ENCODE measurements around the gene UBFD1. TPM values are rescaled to one million over a fixed set of nuclear protein-coding genes. Genes with fewer than 3 reads are reported as not detected.

Gene UBFD1
- total RNA-seq, 4 donors from 2014 or later, result 31.9 to 53.6 (median 45.4) TPM

DNA sequence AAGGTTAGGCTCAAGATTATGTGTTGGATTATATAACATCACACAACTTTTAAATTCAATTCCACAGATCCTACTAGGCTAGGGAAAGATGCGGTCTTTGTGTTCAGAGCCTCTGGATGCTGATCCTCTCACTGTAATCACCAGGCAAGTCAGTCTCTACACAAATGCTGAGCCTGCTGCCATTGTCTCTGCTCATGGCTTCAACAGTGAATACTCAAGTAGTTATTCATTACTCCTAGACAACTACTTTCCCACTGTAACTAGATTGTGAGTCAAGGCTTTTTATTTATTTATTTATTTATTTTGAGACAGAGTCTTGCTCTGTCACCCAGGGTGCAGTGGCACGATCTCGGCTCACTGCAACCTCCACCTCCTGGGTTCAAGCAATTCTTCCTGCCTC lies 54.4 kb downstream of the UBFD1 start:
- 95 to 100% methylated on average over 3 of the region's 3 CpGs for WGBS, 2 donors
- DNase-seq, result no peak
- intact Hi-C loops (cut with DNase I), result no loop called here

DNA sequence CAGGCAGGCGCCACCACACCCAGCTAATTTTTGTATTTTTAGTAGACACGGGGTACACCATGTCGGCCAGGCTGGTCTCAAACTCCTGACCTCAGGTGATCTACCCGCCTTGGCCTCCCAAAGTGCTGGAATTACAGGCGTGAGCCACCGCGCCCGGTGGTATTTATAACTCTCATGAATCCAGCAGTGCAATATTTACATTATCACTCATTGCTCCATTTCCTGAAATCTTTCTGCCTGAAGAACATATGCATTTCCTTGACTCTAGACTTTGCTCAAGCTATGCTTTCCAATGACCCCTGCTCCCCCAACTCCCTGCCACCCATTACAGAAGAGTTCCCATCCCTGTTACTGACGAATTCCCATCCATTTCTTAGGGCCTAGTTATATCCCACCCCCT lies 58.3 kb downstream of the UBFD1 start:
- DNase-seq, result no peak
- Histone ChIP-seq H3K27ac (no peak overlapping the region), H3K9me3 (no peaks in the 10 kb centered on the region), H3K4me3 (no peak overlapping the region), H3K4me1 (no peaks in the 10 kb centered on the region), H3K36me3 (peaks cover 3 to 97% (median 6%) of the 10 kb centered on the region in 3 donors), H3K27me3 (no peaks in the 10 kb centered on the region)
- TF ChIP-seq, protein P1, sequence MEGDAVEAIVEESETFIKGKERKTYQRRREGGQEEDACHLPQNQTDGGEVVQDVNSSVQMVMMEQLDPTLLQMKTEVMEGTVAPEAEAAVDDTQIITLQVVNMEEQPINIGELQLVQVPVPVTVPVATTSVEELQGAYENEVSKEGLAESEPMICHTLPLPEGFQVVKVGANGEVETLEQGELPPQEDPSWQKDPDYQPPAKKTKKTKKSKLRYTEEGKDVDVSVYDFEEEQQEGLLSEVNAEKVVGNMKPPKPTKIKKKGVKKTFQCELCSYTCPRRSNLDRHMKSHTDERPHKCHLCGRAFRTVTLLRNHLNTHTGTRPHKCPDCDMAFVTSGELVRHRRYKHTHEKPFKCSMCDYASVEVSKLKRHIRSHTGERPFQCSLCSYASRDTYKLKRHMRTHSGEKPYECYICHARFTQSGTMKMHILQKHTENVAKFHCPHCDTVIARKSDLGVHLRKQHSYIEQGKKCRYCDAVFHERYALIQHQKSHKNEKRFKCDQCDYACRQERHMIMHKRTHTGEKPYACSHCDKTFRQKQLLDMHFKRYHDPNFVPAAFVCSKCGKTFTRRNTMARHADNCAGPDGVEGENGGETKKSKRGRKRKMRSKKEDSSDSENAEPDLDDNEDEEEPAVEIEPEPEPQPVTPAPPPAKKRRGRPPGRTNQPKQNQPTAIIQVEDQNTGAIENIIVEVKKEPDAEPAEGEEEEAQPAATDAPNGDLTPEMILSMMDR (IDR thresholded peaks at IDR 0.05), result no peak
- TF ChIP-seq POLR2A (IDR thresholded peaks at IDR 0.05), result no peak
- intact Hi-C loops (cut with DNase I), result no loop called here
- 94 to 96% methylated on average over 9 of the region's 9 CpGs for WGBS, 2 donors

More for the DNA sequence above, 54.4 kb downstream of the UBFD1 start:
- H3K4me3 ChIP-seq, result no peak overlapping the region
- no peak for TF ChIP-seq POLR2A (IDR thresholded peaks at IDR 0.05)
- TF ChIP-seq, protein P1 (IDR thresholded peaks at IDR 0.05), result no peak
- no peaks in the 10 kb centered on the region for H3K4me1 ChIP-seq
- H3K36me3 ChIP-seq, result peaks cover 0 to 97% (median 4%) of the 10 kb centered on the region in 3 donors
- no peak overlapping the region for H3K27ac ChIP-seq
- no peaks in the 10 kb centered on the region for H3K27me3 ChIP-seq
- no peaks in the 10 kb centered on the region for H3K9me3 ChIP-seq

Other genes starting within 250 kb of the UBFD1 start
- gene COG7, start 104.5 kb upstream of the UBFD1 start, total RNA-seq, result 10 to 100 TPM; 10.4 to 17.6 (median 15.3) TPM
- 10 to 100 TPM; 19.4 to 53.8 (median 23.9) TPM for gene GGA2, start 47.2 kb upstream of the UBFD1 start, total RNA-seq
- gene EARS2, start 377 bp upstream of the UBFD1 start, total RNA-seq, result 10 to 100 TPM; 15.2 to 32.7 (median 24.6) TPM
- gene NDUFAB1, start 38.6 kb downstream of the UBFD1 start, total RNA-seq, result 100 to 1,000 TPM in 1 of 4 donors, 10 to 100 TPM in 3; 68.0 to 110 (median 83.3) TPM
- gene PALB2, start 83.6 kb downstream of the UBFD1 start, total RNA-seq, result 10 to 100 TPM in 3 of 4 donors, 1 to 10 TPM in 1; 9.1 to 16.0 (median 12.4) TPM
- gene DCTN5, start 83.7 kb downstream of the UBFD1 start, total RNA-seq, result 10 to 100 TPM; 38.3 to 75.8 (median 49.2) TPM
- 10 to 100 TPM; 13.0 to 45.3 (median 17.7) TPM for gene PLK1, start 121.2 kb downstream of the UBFD1 start, total RNA-seq
- gene ERN2, start 155.5 kb downstream of the UBFD1 start, total RNA-seq, result 1 to 10 TPM in 1 of 4 donors, under 1 TPM in 2, not detected in 1; 0.11 to 4.2 (median 0.57) TPM
- gene CHP2, start 197.3 kb downstream of the UBFD1 start, total RNA-seq, result under 1 TPM in 2 of 4 donors, not detected in 2; 0.09 to 0.38 TPM